HG03064 (cell line): Measurements from ENCODE around the gene AIFM3.
"Not testable (repeated sequence)": the region's sequence is repeated elsewhere in the genome, so short reads cannot be mapped to it uniquely, and the experiment has no call there.

Experiments
- ATAC-seq: cut with Tn5 transposase; IDR thresholded peaks from one replicate; pipeline ENCODE4 v1.9.1; 2021; ENCODE audit warnings: low read depth; ENCODE audit not compliant: unreplicated experiment

The AIFM3 gene

GRCh38 chr22:21000207-21000986 lies 33.3 kb downstream of the AIFM3 start:
- ATAC-seq: no peak

- peak; percentile 13 for ATAC-seq
Observed at GRCh38 chr22:21000987-21001600, 34.0 kb downstream of the AIFM3 start.

GRCh38 chr22:21001601-21002325 lies 34.7 kb downstream of the AIFM3 start, which contains the start of gene THAP7:
TSS of gene THAP7 (minus strand) at chr22:21002118. CDS start at chr22:21001911, 207 bp downstream.
- ATAC-seq: peak; percentile 85

- ATAC-seq: no peak
Observed at GRCh38 chr22:21003782-21004181, 36.7 kb downstream of the AIFM3 start.

GRCh38 chr22:21009208-21009607 lies 42.2 kb downstream of the AIFM3 start:
- not testable (repeated sequence) for ATAC-seq

GRCh38 chr22:21009638-21010425 lies 42.8 kb downstream of the AIFM3 start:
- ATAC-seq: no peak

GRCh38 chr22:21010426-21011113 lies 43.5 kb downstream of the AIFM3 start:
- ATAC-seq: no peak

- ATAC-seq: no peak
Observed at GRCh38 chr22:21012446-21013407, 45.7 kb downstream of the AIFM3 start.

- ATAC-seq: no peak
Observed at GRCh38 chr22:21013657-21014201, 46.7 kb downstream of the AIFM3 start.

- peak; percentile 76 for ATAC-seq
Observed at GRCh38 chr22:21014202-21014725, 47.2 kb downstream of the AIFM3 start.

- no peak for ATAC-seq
Observed at GRCh38 chr22:21014726-21015465, 47.8 kb downstream of the AIFM3 start, which contains the start of gene P2RX6. TSS of gene P2RX6 (plus strand) at chr22:21015165. CDS start at chr22:21015175, 10 bp downstream.

GRCh38 chr22:21015466-21016006 lies 48.5 kb downstream of the AIFM3 start:
- no peak for ATAC-seq

- no peak for ATAC-seq
Observed at GRCh38 chr22:21016644-21017420, 49.8 kb downstream of the AIFM3 start.

- ATAC-seq: no peak
Observed at GRCh38 chr22:21018314-21018713, 51.3 kb downstream of the AIFM3 start.

- ATAC-seq: no peak
Observed at GRCh38 chr22:21020802-21021429, 53.9 kb downstream of the AIFM3 start.

GRCh38 chr22:21022507-21022906 lies 55.5 kb downstream of the AIFM3 start:
- no peak for ATAC-seq
